AG04450 (cell line): ENCODE results near the gene TRPM1. TPM values are rescaled to one million over a fixed set of nuclear protein-coding genes. Genes with fewer than 3 reads are reported as not detected.

Experiments
- CTCF ChIA-PET: fragments of 300-600, 350-600 bp; formaldehyde crosslinking; extraction: SDS; loops from one replicate; lab custom pipeline; 2022; ENCODE audit warnings: antibody characterized with exemption, inconsistent platforms; lab: Charles Lee
- POLR2A ChIA-PET: fragments of 350-600 bp; formaldehyde crosslinking; extraction: SDS; loops from one replicate; lab custom pipeline; 2021; ENCODE audit warnings: antibody characterized with exemption, inconsistent platforms; lab: Yijun Ruan, JAX
- DNase-seq: peaks from one replicate; pipeline ENCODE4 v3.0.0-alpha.2; 2011; ENCODE audit warnings: low read depth, low spot score
- H3K27ac ChIP-seq: one replicate; pipeline ENCODE4 v1.5.1; 2012; ENCODE audit warnings: low read depth, low read length, control low read depth
- H3K27me3 ChIP-seq: one replicate; pipeline ENCODE4 v1.6.0; 2012; ENCODE audit warnings: low read length; ENCODE audit not compliant: control insufficient read depth, insufficient read depth
- H3K4me3 ChIP-seq: 2 replicates; pipeline ENCODE4 v1.5.1; 2011; ENCODE audit warnings: mild to moderate bottlenecking, low read depth, low read length, control low read depth
- H3K9me3 ChIP-seq: 2 replicates; pipeline ENCODE4 v1.5.1; 2012; ENCODE audit warnings: low read length; ENCODE audit not compliant: control insufficient read depth, insufficient read depth
- CTCF ChIP-seq: IDR thresholded peaks from 2 replicates; pipeline ENCODE4 v1.5.1; 2011; ENCODE audit warnings: low read depth, low read length, control low read depth, inconsistent platforms
- polyA plus RNA-seq: library from polyadenylated mRNA; depleted of rRNA; stranded (reverse); fragments of >200 nt; gene quantifications from 2 replicates; pipeline ENCODE4 v1.2.3, GENCODE V29; 2011

TRPM1 gene
- polyA plus RNA-seq, 1 experiment, result not detected

- H3K4me3 ChIP-seq, result no peak overlapping the region
- POLR2A ChIA-PET, result no interaction called here
- no peak overlapping the region for H3K27ac ChIP-seq
- CTCF ChIA-PET, result no interaction called here
- no peak for TF ChIP-seq CTCF
- no peak for DNase-seq
- no peaks in the 10 kb centered on the region; the same call in 1 of the 2 replicates for H3K9me3 ChIP-seq
- H3K27me3 ChIP-seq, result no peaks in the 10 kb centered on the region
Observed at GRCh38 chr15:31086344-31086743, 15.2 kb downstream of the TRPM1 start.

GRCh38 chr15:31085359-31085758, 16.2 kb downstream of the TRPM1 start:
- CTCF ChIA-PET, result no interaction called here
- POLR2A ChIA-PET, result no interaction called here
- Histone ChIP-seq H3K4me3 (no peak overlapping the region), H3K9me3 (no peaks in the 10 kb centered on the region; the same call in 1 of the 2 replicates), H3K27ac (no peak overlapping the region), H3K27me3 (no peaks in the 10 kb centered on the region)
- TF ChIP-seq CTCF, result no peak
- DNase-seq, result no peak

- Histone ChIP-seq H3K4me3 (no peak overlapping the region), H3K27me3 (peaks cover 2% of the 10 kb centered on the region), H3K27ac (no peak overlapping the region), H3K9me3 (no peaks in the 10 kb centered on the region; the same call in 1 of the 2 replicates)
- ChIA-PET CTCF (no interaction called here), POLR2A (no interaction called here)
- DNase-seq, result no peak
- TF ChIP-seq CTCF, result no peak
Observed at GRCh38 chr15:31084176-31084575, 17.3 kb downstream of the TRPM1 start.

GRCh38 chr15:31083370-31083780, 18.1 kb downstream of the TRPM1 start:
- ChIA-PET CTCF (no interaction called here), POLR2A (no interaction called here)
- Histone ChIP-seq H3K9me3 (no peaks in the 10 kb centered on the region; the same call in 1 of the 2 replicates), H3K4me3 (no peak overlapping the region), H3K27me3 (peaks cover 6% of the 10 kb centered on the region), H3K27ac (no peak overlapping the region)
- no peak for TF ChIP-seq CTCF
- DNase-seq, result no peak

- H3K27me3 ChIP-seq, result peaks cover 6% of the 10 kb centered on the region
- ChIA-PET CTCF (no interaction called here), POLR2A (no interaction called here)
- no peak overlapping the region for H3K4me3 ChIP-seq
- H3K27ac ChIP-seq, result no peak overlapping the region
- no peak for DNase-seq
- no peaks in the 10 kb centered on the region; the same call in 1 of the 2 replicates for H3K9me3 ChIP-seq
- no peak for TF ChIP-seq CTCF
Observed at GRCh38 chr15:31082771-31083369, 18.7 kb downstream of the TRPM1 start.
